Measurements from ENCODE around the gene C1orf122.

The C1orf122 gene

GRCh38 chr1:37854406-37854805 is 46.8 kb downstream of the C1orf122 start:
- POLR2A ChIA-PET, result interaction anchor here (0.7 kb wide), 1 partner anchor 1075 kb away, joined by 3 read pairs; no protein-coding TSS in a partner anchor
- no peak for DNase-seq (ENCODE audit: extremely low spot score)

More at GRCh38 chr1:37854406-37854805, 46.8 kb downstream of the C1orf122 start:
- CTCF ChIA-PET, result interaction anchor here (1.4 to 1.5 kb wide), 2 partner anchors 18 to 32 kb away, joined by 3 to 4 read pairs; no protein-coding TSS in a partner anchor
- no peak for TF ChIP-seq CTCF (IDR thresholded peaks at IDR 0.05; ENCODE audit: control extremely low read depth, extremely low read depth, low read depth, missing control alignments)
